SK-N-SH treated with all-trans-retinoic acid at 6 μM for 48 hours (cell line): ENCODE results near the gene FAM50A.

ENCODE experiments used
- ATAC-seq: fragments of 200-7000 bp; cut with Tn5 transposase; 3 replicates; pipeline ENCODE4 v1.9.1; 2020; ENCODE audit warnings: mild to moderate bottlenecking, moderate library complexity
- BACH2 ChIP-seq: fragments of 250-450 bp; sonication (Bioruptor Pico); IDR thresholded peaks from 2 replicates; pipeline ENCODE4 v1.9.0; 2021; ENCODE audit warnings: mild to moderate bottlenecking, borderline replicate concordance
- CSDC2 ChIP-seq: fragments of 250-450 bp; sonication (Bioruptor Pico); IDR thresholded peaks from 2 replicates; pipeline ENCODE4 v1.5.0; 2020; ENCODE audit warnings: mild to moderate bottlenecking, moderate library complexity
- GLIS3 ChIP-seq: fragments of 250-450 bp; sonication (Bioruptor Pico); IDR thresholded peaks from 2 replicates; pipeline ENCODE4 v1.5.0; 2020; ENCODE audit warnings: mild to moderate bottlenecking, moderate library complexity
- ISL1 ChIP-seq: fragments of 250-450 bp; sonication (Bioruptor Pico); IDR thresholded peaks from 2 replicates; pipeline ENCODE4 v2.1.2; 2022; ENCODE audit warnings: mild to moderate bottlenecking, moderate library complexity
- OSR1 ChIP-seq: fragments of 250-450 bp; sonication (Bioruptor Pico); IDR thresholded peaks from 2 replicates; pipeline ENCODE4 v1.8.0; 2022; ENCODE audit warnings: moderate library complexity, mild to moderate bottlenecking, inconsistent platforms
- PPARA ChIP-seq: fragments of 250-450 bp; sonication (Bioruptor Pico); IDR thresholded peaks from 2 replicates; pipeline ENCODE4 v1.5.0; 2020; ENCODE audit warnings: mild to moderate bottlenecking, borderline replicate concordance
- TCF4 ChIP-seq: fragments of 250-450 bp; sonication (Bioruptor Pico); IDR thresholded peaks from 2 replicates; pipeline ENCODE4 v1.8.0; 2021; ENCODE audit warnings: mild to moderate bottlenecking, moderate library complexity, borderline replicate concordance
- TOX ChIP-seq: fragments of 250-450 bp; sonication (Bioruptor Pico); IDR thresholded peaks from 2 replicates; pipeline ENCODE4 v1.8.0; 2021; ENCODE audit warnings: mild to moderate bottlenecking, moderate library complexity, borderline replicate concordance
- ZC3H10 ChIP-seq: fragments of 250-450 bp; sonication (Bioruptor Pico); IDR thresholded peaks from 2 replicates; pipeline ENCODE4 v1.5.1; 2021; ENCODE audit warnings: mild to moderate bottlenecking, moderate library complexity
- ZFP3 ChIP-seq: fragments of 250-450 bp; sonication (Bioruptor Pico); IDR thresholded peaks from 2 replicates; pipeline ENCODE4 v1.5.0; 2020; ENCODE audit warnings: mild to moderate bottlenecking, moderate library complexity
- ZNF565 ChIP-seq: fragments of 450-650 bp; formaldehyde crosslinking; conservative IDR thresholded peaks from 2 replicates; pipeline ENCODE4 v1.5.0; 2020; ENCODE audit warnings: low read depth, mild to moderate bottlenecking, moderate library complexity
- ZNF70 ChIP-seq: fragments of 450-650 bp; formaldehyde crosslinking; IDR thresholded peaks from 2 replicates; pipeline ENCODE4 v1.5.0; 2020; ENCODE audit warnings: mild to moderate bottlenecking, moderate library complexity
- TF ChIP-seq, protein P1 (sequence below): fragments of 250-450 bp; sonication (Bioruptor Pico); IDR thresholded peaks from 2 replicates; pipeline ENCODE4 v1.5.1; 2021; ENCODE audit warnings: mild to moderate bottlenecking, moderate library complexity
- TF ChIP-seq, protein P2 (sequence below): fragments of 250-450 bp; sonication (Bioruptor Pico); IDR thresholded peaks from 2 replicates; pipeline ENCODE4 v1.5.1; 2020; ENCODE audit warnings: low read depth, mild to moderate bottlenecking, moderate library complexity
- TF ChIP-seq, protein P3 (sequence below): fragments of 250-450 bp; sonication (Bioruptor Pico); IDR thresholded peaks from 2 replicates; pipeline ENCODE4 v1.8.0; 2020; ENCODE audit warnings: mild to moderate bottlenecking, moderate library complexity, borderline replicate concordance
- TF ChIP-seq, protein P4 (sequence below): fragments of 250-450 bp; sonication (Bioruptor Pico); IDR thresholded peaks from 2 replicates; pipeline ENCODE4 v1.5.0; 2020; ENCODE audit warnings: mild to moderate bottlenecking, moderate library complexity

Gene FAM50A

DNA sequence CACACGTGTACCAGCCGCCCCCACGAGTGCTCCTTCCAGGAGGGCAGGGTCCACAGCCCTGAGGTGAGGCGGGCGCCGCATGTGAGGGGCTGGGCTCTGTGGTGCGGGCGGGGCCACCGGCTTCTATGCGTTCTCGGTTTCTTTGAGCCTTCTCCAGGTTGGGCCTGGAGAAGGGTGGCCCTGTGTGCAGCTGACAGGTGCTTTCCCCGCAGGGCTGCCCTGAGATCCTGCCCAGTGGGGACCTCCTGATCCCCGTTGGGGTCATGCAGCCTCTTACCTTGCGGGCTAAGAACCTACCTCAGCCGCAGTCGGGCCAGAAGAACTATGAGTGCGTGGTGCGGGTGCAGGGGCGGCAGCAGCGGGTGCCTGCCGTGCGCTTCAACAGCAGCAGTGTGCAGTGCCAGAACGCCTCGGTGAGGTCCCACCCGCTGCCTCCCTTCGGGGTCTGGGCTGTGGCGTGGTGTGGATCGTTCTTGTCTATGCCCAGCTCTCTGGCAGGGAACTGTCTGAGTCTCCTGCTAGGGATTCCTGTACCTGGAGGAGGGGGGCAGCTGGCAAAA is 20.9 kb downstream of the FAM50A start (continued):
- TF ChIP-seq, protein P1, sequence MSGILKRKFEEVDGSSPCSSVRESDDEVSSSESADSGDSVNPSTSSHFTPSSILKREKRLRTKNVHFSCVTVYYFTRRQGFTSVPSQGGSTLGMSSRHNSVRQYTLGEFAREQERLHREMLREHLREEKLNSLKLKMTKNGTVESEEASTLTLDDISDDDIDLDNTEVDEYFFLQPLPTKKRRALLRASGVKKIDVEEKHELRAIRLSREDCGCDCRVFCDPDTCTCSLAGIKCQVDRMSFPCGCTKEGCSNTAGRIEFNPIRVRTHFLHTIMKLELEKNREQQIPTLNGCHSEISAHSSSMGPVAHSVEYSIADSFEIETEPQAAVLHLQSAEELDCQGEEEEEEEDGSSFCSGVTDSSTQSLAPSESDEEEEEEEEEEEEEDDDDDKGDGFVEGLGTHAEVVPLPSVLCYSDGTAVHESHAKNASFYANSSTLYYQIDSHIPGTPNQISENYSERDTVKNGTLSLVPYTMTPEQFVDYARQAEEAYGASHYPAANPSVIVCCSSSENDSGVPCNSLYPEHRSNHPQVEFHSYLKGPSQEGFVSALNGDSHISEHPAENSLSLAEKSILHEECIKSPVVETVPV: no peak
- TF ChIP-seq, protein P2, sequence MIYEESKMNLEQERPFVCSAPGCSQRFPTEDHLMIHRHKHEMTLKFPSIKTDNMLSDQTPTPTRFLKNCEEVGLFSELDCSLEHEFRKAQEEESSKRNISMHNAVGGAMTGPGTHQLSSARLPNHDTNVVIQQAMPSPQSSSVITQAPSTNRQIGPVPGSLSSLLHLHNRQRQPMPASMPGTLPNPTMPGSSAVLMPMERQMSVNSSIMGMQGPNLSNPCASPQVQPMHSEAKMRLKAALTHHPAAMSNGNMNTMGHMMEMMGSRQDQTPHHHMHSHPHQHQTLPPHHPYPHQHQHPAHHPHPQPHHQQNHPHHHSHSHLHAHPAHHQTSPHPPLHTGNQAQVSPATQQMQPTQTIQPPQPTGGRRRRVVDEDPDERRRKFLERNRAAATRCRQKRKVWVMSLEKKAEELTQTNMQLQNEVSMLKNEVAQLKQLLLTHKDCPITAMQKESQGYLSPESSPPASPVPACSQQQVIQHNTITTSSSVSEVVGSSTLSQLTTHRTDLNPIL: no peak
- TF ChIP-seq TCF4 (no peak), CSDC2 (no peak)
- TF ChIP-seq, all 23 proteins: peak for 0

DNA sequence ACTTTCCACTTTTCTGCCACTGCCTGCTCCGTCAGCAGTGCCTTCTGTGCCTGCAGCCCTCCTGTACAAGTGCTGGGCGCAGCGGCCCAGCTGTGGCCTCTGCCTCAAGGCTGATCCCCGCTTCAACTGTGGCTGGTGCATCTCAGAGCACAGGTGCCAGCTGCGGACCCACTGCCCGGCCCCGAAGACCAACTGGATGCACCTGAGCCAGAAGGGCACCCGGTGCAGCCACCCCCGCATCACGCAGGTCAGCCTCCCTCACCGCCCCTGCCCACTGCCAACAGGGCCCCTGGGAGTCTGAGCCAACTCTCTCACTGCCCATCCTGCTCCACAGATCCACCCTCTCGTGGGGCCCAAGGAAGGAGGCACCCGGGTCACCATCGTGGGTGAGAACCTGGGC is 21.7 kb downstream of the FAM50A start:
- TF ChIP-seq OSR1 (no peak), ZNF70 (no peak), ISL1 (CRISPR knock-in tag) (no peak), GLIS3 (CRISPR knock-in tag) (no peak), ZC3H10 (CRISPR knock-in tag) (no peak), BACH2 (CRISPR knock-in tag) (no peak)
- TF ChIP-seq, protein P3, sequence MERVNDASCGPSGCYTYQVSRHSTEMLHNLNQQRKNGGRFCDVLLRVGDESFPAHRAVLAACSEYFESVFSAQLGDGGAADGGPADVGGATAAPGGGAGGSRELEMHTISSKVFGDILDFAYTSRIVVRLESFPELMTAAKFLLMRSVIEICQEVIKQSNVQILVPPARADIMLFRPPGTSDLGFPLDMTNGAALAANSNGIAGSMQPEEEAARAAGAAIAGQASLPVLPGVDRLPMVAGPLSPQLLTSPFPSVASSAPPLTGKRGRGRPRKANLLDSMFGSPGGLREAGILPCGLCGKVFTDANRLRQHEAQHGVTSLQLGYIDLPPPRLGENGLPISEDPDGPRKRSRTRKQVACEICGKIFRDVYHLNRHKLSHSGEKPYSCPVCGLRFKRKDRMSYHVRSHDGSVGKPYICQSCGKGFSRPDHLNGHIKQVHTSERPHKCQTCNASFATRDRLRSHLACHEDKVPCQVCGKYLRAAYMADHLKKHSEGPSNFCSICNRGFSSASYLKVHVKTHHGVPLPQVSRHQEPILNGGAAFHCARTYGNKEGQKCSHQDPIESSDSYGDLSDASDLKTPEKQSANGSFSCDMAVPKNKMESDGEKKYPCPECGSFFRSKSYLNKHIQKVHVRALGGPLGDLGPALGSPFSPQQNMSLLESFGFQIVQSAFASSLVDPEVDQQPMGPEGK (CRISPR knock-in tag): no peak
- no peak for ATAC-seq

DNA sequence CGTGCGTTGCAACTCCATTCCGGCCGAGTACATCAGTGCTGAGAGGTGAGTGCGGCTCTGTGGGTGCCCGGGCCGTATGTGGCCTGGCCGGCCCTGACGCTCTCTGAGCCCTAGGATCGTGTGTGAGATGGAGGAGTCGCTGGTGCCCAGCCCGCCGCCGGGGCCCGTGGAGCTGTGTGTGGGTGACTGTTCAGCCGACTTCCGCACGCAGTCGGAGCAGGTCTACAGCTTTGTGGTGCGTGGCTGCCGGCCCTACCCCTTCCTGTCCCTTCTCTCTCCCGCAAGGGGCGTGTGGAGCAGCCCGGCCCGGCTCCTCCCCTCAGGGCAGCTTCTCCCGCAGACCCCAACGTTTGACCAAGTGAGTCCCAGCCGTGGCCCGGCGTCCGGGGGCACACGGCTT is 22.1 kb downstream of the FAM50A start:
- TF ChIP-seq GLIS3 (CRISPR knock-in tag) (no peak), ZNF70 (no peak), TCF4 (no peak), ZC3H10 (CRISPR knock-in tag) (no peak), ZFP3 (CRISPR knock-in tag) (no peak), ZNF565 (CRISPR knock-in tag) (no peak), PPARA (CRISPR knock-in tag) (no peak), ISL1 (CRISPR knock-in tag) (no peak), TOX (CRISPR knock-in tag) (no peak), CSDC2 (no peak)
- TF ChIP-seq, protein P4, sequence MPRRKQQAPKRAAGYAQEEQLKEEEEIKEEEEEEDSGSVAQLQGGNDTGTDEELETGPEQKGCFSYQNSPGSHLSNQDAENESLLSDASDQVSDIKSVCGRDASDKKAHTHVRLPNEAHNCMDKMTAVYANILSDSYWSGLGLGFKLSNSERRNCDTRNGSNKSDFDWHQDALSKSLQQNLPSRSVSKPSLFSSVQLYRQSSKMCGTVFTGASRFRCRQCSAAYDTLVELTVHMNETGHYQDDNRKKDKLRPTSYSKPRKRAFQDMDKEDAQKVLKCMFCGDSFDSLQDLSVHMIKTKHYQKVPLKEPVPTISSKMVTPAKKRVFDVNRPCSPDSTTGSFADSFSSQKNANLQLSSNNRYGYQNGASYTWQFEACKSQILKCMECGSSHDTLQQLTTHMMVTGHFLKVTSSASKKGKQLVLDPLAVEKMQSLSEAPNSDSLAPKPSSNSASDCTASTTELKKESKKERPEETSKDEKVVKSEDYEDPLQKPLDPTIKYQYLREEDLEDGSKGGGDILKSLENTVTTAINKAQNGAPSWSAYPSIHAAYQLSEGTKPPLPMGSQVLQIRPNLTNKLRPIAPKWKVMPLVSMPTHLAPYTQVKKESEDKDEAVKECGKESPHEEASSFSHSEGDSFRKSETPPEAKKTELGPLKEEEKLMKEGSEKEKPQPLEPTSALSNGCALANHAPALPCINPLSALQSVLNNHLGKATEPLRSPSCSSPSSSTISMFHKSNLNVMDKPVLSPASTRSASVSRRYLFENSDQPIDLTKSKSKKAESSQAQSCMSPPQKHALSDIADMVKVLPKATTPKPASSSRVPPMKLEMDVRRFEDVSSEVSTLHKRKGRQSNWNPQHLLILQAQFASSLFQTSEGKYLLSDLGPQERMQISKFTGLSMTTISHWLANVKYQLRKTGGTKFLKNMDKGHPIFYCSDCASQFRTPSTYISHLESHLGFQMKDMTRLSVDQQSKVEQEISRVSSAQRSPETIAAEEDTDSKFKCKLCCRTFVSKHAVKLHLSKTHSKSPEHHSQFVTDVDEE (CRISPR knock-in tag): no peak
- TF ChIP-seq, protein P3 (CRISPR knock-in tag): no peak
- TF ChIP-seq, protein P1: no peak
- no peak for ATAC-seq

DNA sequence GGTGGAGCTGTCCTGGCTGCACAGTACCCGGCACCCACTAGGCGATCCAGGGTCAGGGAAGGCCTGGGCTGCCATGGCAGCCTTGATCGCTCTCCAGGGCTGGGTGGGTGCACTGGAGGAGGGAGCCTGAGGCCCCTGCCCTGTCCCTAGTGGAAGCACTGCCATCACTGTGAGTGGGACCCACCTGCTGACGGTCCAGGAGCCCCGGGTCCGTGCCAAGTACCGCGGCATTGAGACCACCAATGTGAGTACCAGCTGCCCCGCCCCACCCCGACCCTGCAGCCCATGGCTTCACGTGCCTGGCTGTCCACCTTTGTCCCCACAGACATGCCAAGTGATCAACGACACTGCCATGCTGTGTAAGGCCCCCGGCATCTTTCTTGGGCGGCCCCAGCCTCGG is 23.0 kb downstream of the FAM50A start:
- TF ChIP-seq CSDC2 (no peak), TCF4 (no peak)
- TF ChIP-seq, protein P3 (CRISPR knock-in tag): no peak
- ATAC-seq: no peak
